ENCODE data around the gene TET3.

Gene TET3

DNA sequence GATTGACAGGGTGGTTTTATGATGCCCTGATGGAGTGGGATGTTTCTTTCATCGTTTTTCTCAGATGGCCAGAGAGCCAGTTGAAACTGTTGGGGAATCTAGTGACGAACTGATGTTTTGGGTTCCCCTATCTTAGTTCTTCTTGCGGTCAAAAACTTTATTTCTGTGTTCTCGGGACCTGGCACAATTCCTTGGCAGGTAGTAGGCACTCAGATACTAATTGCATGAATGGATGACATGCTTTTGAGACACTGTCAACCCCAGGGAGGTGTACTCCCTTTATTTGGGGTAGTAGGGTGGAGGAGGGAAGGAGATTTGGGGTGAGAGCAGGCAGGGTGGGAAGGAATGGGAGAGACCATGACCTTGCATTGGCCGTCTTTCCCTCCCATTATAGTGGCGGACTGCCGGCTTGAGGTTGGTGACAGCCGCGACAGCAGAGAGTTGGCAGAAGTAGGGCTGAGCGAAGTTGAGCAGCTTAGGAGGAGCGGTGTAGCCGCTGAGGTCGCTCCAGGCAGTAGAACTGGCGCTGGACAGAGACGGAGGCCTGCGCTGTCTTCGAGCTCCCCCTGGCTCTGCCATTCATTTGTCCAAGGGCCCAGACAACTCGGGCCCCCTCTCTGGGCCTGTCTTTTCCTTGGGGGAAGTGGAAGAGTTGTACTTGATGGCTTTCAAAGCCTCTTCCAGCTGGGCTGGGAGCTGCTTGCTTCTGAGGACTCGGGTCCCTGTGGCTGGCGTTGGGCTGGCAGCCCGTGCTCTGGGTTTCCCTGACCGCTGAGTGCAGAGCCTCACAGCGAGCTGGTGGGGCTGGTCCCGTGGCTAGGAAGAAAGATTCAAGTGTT is 2.6 kb downstream of the TET3 start:
- DNase-seq (ENCODE audit: low read depth in 2 of 2), result no peak

GRCh38 chr2:73987948-73988700 is 3.4 kb downstream of the TET3 start:
- DNase-seq (ENCODE audit: low read depth in 2 of 2), result no peak

- DNase-seq (ENCODE audit: low read depth in 2 of 2), result no peak
These were observed 5.3 kb downstream of the TET3 start for GRCh38 chr2:73989972-73990371.

DNA sequence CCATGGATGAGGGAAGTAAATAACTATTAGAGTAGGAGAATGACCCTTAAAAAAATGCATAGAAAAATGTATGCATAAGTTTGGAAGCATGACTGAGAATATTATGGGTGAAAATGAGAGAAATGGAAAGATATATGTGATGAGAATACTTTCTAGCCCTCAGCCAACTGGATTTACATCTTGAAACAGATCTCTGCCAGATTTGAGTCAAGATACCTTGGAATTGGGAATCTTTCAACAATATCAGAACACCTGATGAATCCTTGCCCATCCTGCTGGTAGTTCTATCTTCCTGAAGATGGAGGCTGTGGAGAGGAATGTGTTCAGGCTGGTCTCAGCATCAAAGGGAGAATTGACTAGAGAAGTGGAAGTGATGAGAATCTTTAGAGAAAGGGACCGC is 5.8 kb downstream of the TET3 start:
- DNase-seq (ENCODE audit: low read depth in 2 of 2), result no peak

DNA sequence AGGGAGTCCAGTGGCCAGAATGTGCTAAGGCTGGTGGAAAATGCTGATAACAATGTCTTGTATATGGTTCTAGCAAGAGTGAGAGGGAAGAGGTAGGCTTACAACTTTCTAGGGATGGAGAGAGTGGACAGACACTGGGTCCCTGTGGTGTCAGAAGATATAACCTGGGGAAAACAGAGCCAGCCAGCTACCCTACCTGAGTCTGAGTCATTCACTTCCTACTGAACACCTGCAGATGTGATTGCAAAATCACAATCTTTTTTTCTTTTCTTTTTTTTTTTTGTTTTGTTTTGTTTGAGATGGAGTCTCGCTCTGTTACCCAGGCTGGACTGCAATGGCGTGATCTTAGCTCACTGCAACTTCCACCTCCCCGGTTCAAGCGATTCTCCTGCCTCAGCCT is 7.3 kb downstream of the TET3 start:
- no peak for DNase-seq (ENCODE audit: low read depth in 2 of 2)

- no peak for DNase-seq (ENCODE audit: low read depth in 2 of 2)
These were observed 8.7 kb downstream of the TET3 start for GRCh38 chr2:73993376-73993775.

GRCh38 chr2:73993778-73994177 is 9.1 kb downstream of the TET3 start:
- DNase-seq (ENCODE audit: low read depth in 2 of 2), result no peak

DNA sequence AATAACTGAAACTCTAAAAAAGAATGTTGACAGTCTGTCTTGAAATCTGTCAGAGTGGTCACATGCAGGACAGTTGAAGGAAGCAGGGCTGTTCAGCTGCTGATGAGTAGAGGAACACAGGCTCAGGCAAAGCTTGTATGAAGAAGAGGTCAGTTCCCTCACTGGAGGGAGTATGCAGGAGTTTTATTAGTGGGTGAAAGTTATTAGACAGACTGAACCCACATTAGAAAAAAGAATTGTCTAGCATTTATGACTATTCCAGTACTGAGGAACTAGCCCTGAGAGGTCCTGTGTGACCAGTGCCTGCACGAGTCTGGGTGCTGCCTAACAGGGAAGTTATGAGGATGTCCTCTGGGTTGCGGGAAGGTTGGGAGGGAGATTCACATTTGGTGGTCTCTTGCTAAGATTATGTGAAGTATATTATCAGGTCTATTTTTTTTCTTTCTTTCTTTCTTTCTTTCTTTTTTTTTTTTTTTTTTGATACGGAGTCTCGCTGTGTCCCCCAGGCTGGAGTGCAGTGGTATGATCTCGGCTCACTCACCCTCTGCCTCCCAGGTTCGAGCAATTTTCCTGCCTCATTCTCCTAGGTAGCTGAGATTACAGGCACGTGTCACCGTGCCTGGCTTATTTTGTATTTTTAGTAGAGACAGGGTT is 9.6 kb downstream of the TET3 start:
- DNase-seq (ENCODE audit: low read depth in 2 of 2), result no peak

- DNase-seq (ENCODE audit: low read depth in 2 of 2), result no peak
These were observed 11.1 kb downstream of the TET3 start for GRCh38 chr2:73995810-73996209.

DNA sequence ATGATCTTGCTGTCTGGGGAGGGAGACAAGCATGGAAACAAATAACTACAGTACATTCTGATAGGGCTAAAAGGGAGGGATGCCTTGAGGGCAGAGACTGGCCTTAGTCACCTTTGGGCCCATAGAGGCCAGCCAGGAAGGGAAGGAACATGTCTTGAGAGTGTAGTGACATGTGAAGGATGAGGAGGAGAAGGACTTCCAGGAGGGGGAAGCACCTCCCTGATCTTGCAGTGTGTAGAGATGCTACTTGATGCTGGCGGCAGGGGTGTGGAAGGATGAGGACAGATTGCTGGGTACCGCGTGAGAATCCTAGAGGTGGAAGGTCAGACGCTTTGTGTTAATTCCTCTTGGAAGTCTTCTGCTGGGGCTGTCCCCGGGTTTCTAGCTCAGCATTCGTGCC is 13.1 kb downstream of the TET3 start:
- no peak for DNase-seq (ENCODE audit: low read depth in 2 of 2)

- no peak for DNase-seq (ENCODE audit: low read depth in 2 of 2)
These were observed 13.7 kb downstream of the TET3 start for GRCh38 chr2:73998451-73998850.

DNA sequence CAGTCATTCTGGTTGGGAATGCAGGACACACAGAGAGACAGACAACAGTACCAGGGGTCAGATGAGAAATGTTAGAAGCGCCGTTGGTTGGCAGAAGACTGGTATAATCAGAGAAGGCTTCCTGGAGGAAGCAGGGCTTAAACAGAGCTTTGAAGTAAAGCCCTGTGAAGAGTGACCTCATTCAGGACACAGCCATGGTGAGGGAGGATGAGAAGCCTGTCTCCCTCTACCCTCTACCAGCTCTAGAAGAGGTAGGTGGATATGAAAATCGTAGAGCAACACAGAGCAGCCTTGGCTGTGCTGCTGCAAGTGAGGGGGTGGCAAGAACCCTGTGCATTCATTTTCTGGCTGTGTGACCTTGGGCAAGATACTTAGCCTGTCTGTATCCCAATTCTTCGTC is 14.2 kb downstream of the TET3 start:
- no peak for DNase-seq (ENCODE audit: low read depth in 2 of 2)

- no peak for DNase-seq (ENCODE audit: low read depth in 2 of 2)
These were observed 15.3 kb downstream of the TET3 start for GRCh38 chr2:73999881-74000597.

- DNase-seq (ENCODE audit: low read depth in 2 of 2), result no peak
These were observed 16.0 kb downstream of the TET3 start for GRCh38 chr2:74000666-74001065.

DNA sequence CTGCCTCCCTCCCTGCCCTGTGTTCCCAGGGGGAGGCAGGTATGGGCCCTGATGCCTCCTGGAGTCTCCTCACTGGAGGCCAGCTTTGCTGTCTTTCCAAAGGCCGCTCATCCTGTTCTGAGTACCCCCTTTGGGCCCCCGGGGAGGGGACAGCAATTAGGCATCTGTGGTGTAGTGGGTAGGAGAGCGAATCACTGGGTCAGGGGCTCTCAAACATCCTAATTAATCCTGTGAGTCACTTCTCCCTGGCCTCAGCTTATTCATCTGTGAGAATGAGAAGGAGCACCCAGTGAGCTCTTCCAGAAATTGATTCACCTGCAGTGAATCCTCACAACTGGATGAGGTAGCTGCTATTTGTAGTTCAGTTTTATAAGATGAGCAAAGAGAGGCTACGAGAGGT is 16.4 kb downstream of the TET3 start:
- DNase-seq (ENCODE audit: low read depth in 2 of 2), result no peak

GRCh38 chr2:74001781-74002504 is 17.2 kb downstream of the TET3 start:
- no peak for DNase-seq (ENCODE audit: low read depth in 2 of 2)

DNA sequence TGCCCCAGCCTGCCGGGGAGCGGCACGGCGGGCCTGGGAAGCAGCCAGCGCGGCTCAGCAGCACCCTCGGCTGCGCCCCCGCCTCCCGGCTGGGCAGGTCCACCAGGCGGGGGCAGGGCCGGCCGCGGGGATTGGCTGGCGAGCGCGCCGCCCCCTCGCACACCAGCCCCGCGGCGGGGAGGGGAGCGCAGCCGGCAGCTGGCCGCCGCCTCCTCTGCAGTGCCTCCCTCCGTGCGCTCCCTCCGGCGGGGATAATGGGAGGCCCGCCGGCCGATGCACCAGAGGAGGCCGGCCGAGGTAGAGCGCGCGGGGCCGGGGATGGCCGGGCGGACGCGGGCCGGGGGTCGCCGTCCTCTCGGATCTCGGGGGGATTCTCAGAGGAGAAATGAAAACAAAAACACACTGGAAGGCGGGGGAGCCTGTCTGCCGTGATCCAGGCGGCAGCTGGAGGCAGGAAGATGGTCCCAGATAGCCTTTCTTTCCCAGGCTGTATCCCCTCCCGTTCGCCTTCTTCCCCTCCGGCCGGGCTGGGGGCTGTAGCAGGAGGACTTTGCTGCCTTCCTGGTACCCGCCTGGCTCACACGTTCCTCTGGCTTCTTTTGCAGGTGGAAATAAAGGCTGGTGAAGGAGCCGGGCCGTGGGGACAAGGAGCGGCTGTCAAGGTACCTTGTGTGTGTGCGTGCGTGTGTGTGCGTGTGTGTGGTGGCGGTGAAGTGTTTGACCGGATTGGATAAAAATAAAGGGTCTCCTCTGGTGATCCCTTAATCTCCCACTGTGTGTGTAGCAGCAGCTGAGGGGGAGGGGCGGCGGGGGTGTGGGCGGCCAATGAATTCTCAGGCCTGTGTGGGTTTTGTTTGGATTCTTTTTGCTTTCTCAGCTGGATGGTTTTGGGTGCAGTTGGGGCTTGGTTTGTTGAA is 18.1 kb downstream of the TET3 start:
- DNase-seq (ENCODE audit: low read depth in 2 of 2), result peak; percentile 44 to 47

- DNase-seq (ENCODE audit: low read depth in 2 of 2), result peak; percentile 47 to 54
These were observed 18.9 kb downstream of the TET3 start for GRCh38 chr2:74003494-74004211.
